HEK293 (cell line): ENCODE measurements around the gene OR2Z1.

Source experiments
- CTCF ChIA-PET: fragments of 350-600 bp; formaldehyde crosslinking; extraction: SDS; loops from one replicate; lab custom pipeline; 2021; ENCODE audit warnings: antibody characterized with exemption; lab: Yijun Ruan, JAX
- POLR2A ChIA-PET: fragments of 300-600 bp; formaldehyde crosslinking; extraction: SDS; loops from one replicate; lab custom pipeline; 2020; ENCODE audit warnings: antibody characterized with exemption, inconsistent platforms; lab: Yijun Ruan, JAX
- H3K27ac ChIP-seq: fragments of 200-500 bp; sonication (Bioruptor generic); 2 replicates; pipeline ENCODE4 v1.5.1; 2014; ENCODE audit warnings: low read depth, low read length, control low read depth, inconsistent platforms; ENCODE audit errors: extremely low read depth
- H3K36me3 ChIP-seq, 2 experiments: fragments of 200-500 bp in 1 of 2; sonication (Bioruptor generic) in 1 of 2; 1 replicate in 1 of 2; 2 replicates in 1 of 2; pipeline ENCODE4 v1.5.1; 2014 to 2017; ENCODE audit warnings: inconsistent platforms in 2 of 2, low read length in 2 of 2; ENCODE audit not compliant: control insufficient read depth in 2 of 2, insufficient read depth in 1 of 2
- H3K4me1 ChIP-seq: fragments of 200-500 bp; sonication (Bioruptor generic); 2 replicates; pipeline ENCODE4 v1.5.1; 2014; ENCODE audit warnings: mild to moderate bottlenecking, low read length, inconsistent platforms; ENCODE audit not compliant: control insufficient read depth, insufficient read depth
- H3K4me3 ChIP-seq: 2 replicates; pipeline ENCODE4 v1.5.1; 2011; ENCODE audit warnings: low read depth, mild to moderate bottlenecking, control low read depth, low read length, moderate library complexity
- H3K9me3 ChIP-seq: fragments of 200-500 bp; sonication (Bioruptor generic); 2 replicates; pipeline ENCODE4 v1.5.1; 2014; ENCODE audit warnings: low read depth, low read length, inconsistent platforms; ENCODE audit not compliant: control insufficient read depth, insufficient read depth
- KLF7 ChIP-seq: fragments of 450-650 bp; formaldehyde crosslinking; IDR thresholded peaks from 2 replicates; pipeline ENCODE4 v1.5.1; 2016; ENCODE audit warnings: missing biosample characterization, missing genetic modification characterization, borderline replicate concordance
- REPIN1 ChIP-seq: fragments of 450-650 bp; formaldehyde crosslinking; IDR thresholded peaks from 2 replicates; pipeline ENCODE4 v1.5.1; 2017; ENCODE audit warnings: missing biosample characterization, missing genetic modification characterization, low read depth
- ZBTB20 ChIP-seq: fragments of 450-650 bp; formaldehyde crosslinking; IDR thresholded peaks from 2 replicates; pipeline ENCODE4 v1.5.1; 2016; ENCODE audit warnings: missing biosample characterization, missing genetic modification characterization
- ZNF16 ChIP-seq: fragments of 450-650 bp; formaldehyde crosslinking; IDR thresholded peaks from 2 replicates; pipeline ENCODE4 v1.5.1; 2016; ENCODE audit warnings: low read depth, missing biosample characterization, missing genetic modification characterization
- ZNF366 ChIP-seq: fragments of 450-650 bp; formaldehyde crosslinking; conservative IDR thresholded peaks from 2 replicates; pipeline ENCODE4 v1.5.1; 2016; ENCODE audit warnings: missing biosample characterization, missing genetic modification characterization
- ZNF48 ChIP-seq: fragments of 450-650 bp; formaldehyde crosslinking; IDR thresholded peaks from 2 replicates; pipeline ENCODE4 v1.5.1; 2016; ENCODE audit warnings: missing biosample characterization, missing genetic modification characterization
- ZNF549 ChIP-seq: fragments of 450-650 bp; IDR thresholded peaks from 2 replicates; pipeline ENCODE4 v1.5.1; 2018; ENCODE audit warnings: missing biosample characterization, missing genetic modification characterization, mild to moderate bottlenecking, inconsistent platforms, moderate library complexity
- ZNF610 ChIP-seq: fragments of 450-650 bp; formaldehyde crosslinking; IDR thresholded peaks from 2 replicates; pipeline ENCODE4 v1.5.1; 2016; ENCODE audit warnings: missing biosample characterization, missing genetic modification characterization, borderline replicate concordance
- ZNF654 ChIP-seq: fragments of 450-650 bp; formaldehyde crosslinking; IDR thresholded peaks from 2 replicates; pipeline ENCODE4 v1.5.1; 2016; ENCODE audit warnings: low read depth, missing biosample characterization, missing genetic modification characterization
- ZNF677 ChIP-seq: fragments of 450-650 bp; IDR thresholded peaks from 2 replicates; pipeline ENCODE4 v1.5.0; 2018; ENCODE audit warnings: missing biosample characterization, mild to moderate bottlenecking, missing genetic modification characterization, moderate library complexity
- ZNF777 ChIP-seq: fragments of 450-650 bp; formaldehyde crosslinking; IDR thresholded peaks from 2 replicates; pipeline ENCODE4 v1.5.1; 2017; ENCODE audit warnings: missing biosample characterization, missing genetic modification characterization, borderline replicate concordance
- TF ChIP-seq, protein P1 (sequence below): fragments of 450-650 bp; formaldehyde crosslinking; IDR thresholded peaks from 2 replicates; pipeline ENCODE4 v1.5.1; 2016; ENCODE audit warnings: missing biosample characterization, missing genetic modification characterization, borderline replicate concordance
- TF ChIP-seq, protein P2 (sequence below): fragments of 450-650 bp; IDR thresholded peaks from 2 replicates; pipeline ENCODE4 v1.5.1; 2018; ENCODE audit warnings: missing biosample characterization, missing genetic modification characterization
- TF ChIP-seq, protein P3 (sequence below): IDR thresholded peaks from 2 replicates; pipeline ENCODE4 v1.6.1; 2011; ENCODE audit warnings: mild to moderate bottlenecking, low read depth, low read length, borderline replicate concordance
- TF ChIP-seq, protein P4 (sequence below): fragments of 450-650 bp; formaldehyde crosslinking; IDR thresholded peaks from 2 replicates; pipeline ENCODE4 v1.5.1; 2016; ENCODE audit warnings: missing biosample characterization, missing genetic modification characterization
- TF ChIP-seq, protein P5 (sequence below): fragments of 450-650 bp; formaldehyde crosslinking; IDR thresholded peaks from 2 replicates; pipeline ENCODE4 v1.5.1; 2017; ENCODE audit warnings: missing biosample characterization, missing genetic modification characterization

OR2Z1 gene

DNA sequence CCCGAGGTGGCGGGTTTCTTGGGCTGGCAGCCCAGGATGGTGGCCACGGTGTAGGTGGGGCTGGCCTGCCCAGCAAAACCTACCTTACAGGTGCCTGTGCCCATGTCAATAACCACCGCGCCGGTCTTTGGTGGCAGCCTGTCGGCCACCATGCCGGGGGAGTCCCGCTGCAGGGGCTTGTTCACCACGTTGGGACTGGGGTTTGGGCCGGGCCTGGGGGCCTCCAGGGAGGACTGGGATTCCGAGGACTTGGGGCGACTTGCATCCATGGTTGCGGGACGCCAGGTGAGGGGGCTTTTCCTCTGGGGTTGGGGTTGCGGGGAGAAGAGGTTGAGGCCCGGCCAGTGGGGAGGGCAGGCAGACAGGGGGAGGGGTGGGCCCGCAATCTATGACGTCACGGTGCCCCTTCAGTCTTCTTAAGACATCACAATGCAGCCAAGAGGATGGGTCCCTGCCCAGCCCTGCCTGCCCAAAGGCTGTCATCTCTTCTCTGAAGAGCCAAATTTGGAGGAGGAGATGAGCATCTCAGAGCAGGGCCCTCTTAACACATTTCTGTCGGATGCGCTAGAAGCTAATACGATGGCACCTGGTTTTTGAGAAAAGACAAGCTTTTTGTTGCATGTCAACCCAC, 22.9 kb upstream of the OR2Z1 start, which contains the start of gene ACTL9:
ACTL9 (minus strand) TSS at position 363 of the 631 bp plus-strand sequence; CDS start at position 269, 94 bp downstream.
- no peak for TF ChIP-seq ZNF777 (tag by site-specific recombination)
- TF ChIP-seq ZBTB20 = no peak
- TF ChIP-seq, protein P1, sequence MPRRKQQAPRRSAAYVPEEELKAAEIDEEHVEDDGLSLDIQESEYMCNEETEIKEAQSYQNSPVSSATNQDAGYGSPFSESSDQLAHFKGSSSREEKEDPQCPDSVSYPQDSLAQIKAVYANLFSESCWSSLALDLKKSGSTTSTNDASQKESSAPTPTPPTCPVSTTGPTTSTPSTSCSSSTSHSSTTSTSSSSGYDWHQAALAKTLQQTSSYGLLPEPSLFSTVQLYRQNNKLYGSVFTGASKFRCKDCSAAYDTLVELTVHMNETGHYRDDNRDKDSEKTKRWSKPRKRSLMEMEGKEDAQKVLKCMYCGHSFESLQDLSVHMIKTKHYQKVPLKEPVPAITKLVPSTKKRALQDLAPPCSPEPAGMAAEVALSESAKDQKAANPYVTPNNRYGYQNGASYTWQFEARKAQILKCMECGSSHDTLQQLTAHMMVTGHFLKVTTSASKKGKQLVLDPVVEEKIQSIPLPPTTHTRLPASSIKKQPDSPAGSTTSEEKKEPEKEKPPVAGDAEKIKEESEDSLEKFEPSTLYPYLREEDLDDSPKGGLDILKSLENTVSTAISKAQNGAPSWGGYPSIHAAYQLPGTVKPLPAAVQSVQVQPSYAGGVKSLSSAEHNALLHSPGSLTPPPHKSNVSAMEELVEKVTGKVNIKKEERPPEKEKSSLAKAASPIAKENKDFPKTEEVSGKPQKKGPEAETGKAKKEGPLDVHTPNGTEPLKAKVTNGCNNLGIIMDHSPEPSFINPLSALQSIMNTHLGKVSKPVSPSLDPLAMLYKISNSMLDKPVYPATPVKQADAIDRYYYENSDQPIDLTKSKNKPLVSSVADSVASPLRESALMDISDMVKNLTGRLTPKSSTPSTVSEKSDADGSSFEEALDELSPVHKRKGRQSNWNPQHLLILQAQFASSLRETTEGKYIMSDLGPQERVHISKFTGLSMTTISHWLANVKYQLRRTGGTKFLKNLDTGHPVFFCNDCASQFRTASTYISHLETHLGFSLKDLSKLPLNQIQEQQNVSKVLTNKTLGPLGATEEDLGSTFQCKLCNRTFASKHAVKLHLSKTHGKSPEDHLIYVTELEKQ = no peak
- TF ChIP-seq, protein P2, sequence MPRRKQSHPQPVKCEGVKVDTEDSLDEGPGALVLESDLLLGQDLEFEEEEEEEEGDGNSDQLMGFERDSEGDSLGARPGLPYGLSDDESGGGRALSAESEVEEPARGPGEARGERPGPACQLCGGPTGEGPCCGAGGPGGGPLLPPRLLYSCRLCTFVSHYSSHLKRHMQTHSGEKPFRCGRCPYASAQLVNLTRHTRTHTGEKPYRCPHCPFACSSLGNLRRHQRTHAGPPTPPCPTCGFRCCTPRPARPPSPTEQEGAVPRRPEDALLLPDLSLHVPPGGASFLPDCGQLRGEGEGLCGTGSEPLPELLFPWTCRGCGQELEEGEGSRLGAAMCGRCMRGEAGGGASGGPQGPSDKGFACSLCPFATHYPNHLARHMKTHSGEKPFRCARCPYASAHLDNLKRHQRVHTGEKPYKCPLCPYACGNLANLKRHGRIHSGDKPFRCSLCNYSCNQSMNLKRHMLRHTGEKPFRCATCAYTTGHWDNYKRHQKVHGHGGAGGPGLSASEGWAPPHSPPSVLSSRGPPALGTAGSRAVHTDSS (tag by site-specific recombination) = no peak
- TF ChIP-seq ZNF677 (tag by site-specific recombination) = no peak
- TF ChIP-seq ZNF366 (tag by site-specific recombination) = no peak
- TF ChIP-seq ZNF610 (tag by site-specific recombination) = no peak
- no peak for TF ChIP-seq KLF7 (tag by site-specific recombination)
- no peak for TF ChIP-seq REPIN1 (tag by site-specific recombination)
- TF ChIP-seq, protein P3, sequence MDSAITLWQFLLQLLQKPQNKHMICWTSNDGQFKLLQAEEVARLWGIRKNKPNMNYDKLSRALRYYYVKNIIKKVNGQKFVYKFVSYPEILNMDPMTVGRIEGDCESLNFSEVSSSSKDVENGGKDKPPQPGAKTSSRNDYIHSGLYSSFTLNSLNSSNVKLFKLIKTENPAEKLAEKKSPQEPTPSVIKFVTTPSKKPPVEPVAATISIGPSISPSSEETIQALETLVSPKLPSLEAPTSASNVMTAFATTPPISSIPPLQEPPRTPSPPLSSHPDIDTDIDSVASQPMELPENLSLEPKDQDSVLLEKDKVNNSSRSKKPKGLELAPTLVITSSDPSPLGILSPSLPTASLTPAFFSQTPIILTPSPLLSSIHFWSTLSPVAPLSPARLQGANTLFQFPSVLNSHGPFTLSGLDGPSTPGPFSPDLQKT = no peak
- TF ChIP-seq ZNF654 (tag by site-specific recombination) = no peak
- TF ChIP-seq ZNF48 (tag by site-specific recombination) = no peak
- TF ChIP-seq ZNF549 (tag by site-specific recombination) = no peak
- no peak for TF ChIP-seq ZNF16
- TF ChIP-seq, protein P4, sequence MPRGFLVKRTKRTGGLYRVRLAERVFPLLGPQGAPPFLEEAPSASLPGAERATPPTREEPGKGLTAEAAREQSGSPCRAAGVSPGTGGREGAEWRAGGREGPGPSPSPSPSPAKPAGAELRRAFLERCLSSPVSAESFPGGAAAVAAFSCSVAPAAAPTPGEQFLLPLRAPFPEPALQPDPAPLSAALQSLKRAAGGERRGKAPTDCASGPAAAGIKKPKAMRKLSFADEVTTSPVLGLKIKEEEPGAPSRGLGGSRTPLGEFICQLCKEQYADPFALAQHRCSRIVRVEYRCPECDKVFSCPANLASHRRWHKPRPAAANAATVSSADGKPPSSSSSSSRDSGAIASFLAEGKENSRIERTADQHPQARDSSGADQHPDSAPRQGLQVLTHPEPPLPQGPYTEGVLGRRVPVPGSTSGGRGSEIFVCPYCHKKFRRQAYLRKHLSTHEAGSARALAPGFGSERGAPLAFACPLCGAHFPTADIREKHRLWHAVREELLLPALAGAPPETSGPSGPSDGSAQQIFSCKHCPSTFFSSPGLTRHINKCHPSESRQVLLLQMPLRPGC (tag by site-specific recombination) = no peak
- TF ChIP-seq, protein P5, sequence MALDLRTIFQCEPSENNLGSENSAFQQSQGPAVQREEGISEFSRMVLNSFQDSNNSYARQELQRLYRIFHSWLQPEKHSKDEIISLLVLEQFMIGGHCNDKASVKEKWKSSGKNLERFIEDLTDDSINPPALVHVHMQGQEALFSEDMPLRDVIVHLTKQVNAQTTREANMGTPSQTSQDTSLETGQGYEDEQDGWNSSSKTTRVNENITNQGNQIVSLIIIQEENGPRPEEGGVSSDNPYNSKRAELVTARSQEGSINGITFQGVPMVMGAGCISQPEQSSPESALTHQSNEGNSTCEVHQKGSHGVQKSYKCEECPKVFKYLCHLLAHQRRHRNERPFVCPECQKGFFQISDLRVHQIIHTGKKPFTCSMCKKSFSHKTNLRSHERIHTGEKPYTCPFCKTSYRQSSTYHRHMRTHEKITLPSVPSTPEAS (tag by site-specific recombination) = no peak
- H3K9me3 ChIP-seq = no peaks in the 10 kb centered on the region
- H3K4me1 ChIP-seq = no peaks in the 10 kb centered on the region
- ChIA-PET POLR2A (interaction anchor here (0.5 kb wide), 1 partner anchor 331 kb away, joined by 3 read pairs; no protein-coding TSS in a partner anchor), CTCF (interaction anchor here (0.6 to 1.4 kb wide), 4 partner anchors 28 to 403 kb away, joined by 3 to 4 read pairs (median 3); no protein-coding TSS in a partner anchor)
- no peaks in the 10 kb centered on the region for H3K36me3 ChIP-seq
- no peak within 1 kb of the TSS for H3K4me3 ChIP-seq
- no peak within 1 kb of the TSS for H3K27ac ChIP-seq
